B cell (primary cell): Measurements from ENCODE around the gene TLCD3B. TPM values are rescaled to one million over a fixed set of nuclear protein-coding genes. Genes with fewer than 3 reads are reported as not detected.

Experiments used
- ATAC-seq: fragments of 200-7000 bp; cut with Tn5 transposase; one replicate; pipeline ENCODE4 v1.10.0; 2021; ENCODE audit warnings: low read depth, mild to moderate bottlenecking, moderate number of reproducible peaks, moderate library complexity
- CTCF ChIA-PET: fragments of 350-600 bp; sonication (Branson Sonifier 250); formaldehyde crosslinking; loops from one replicate; lab custom pipeline; 2021; ENCODE audit warnings: antibody characterized with exemption, inconsistent platforms; lab: Charles Lee
- POLR2A ChIA-PET: fragments of 350-600 bp; sonication (Branson Sonifier 250); formaldehyde crosslinking; loops from one replicate; lab custom pipeline; 2021; ENCODE audit warnings: antibody characterized with exemption; lab: Charles Lee
- DNase-seq: peaks from one replicate; pipeline ENCODE4 v3.0.0; 2013
- H2AFZ ChIP-seq: 2 replicates; pipeline ENCODE4 v1.6.1; 2012; ENCODE audit warnings: mild to moderate bottlenecking, low read depth, low read length; ENCODE audit not compliant: insufficient read depth, poor library complexity, severe bottlenecking
- H3K27ac ChIP-seq, 2 donors: 1 replicate in 1 of 2; 2 replicates in 1 of 2; pipeline ENCODE4 v1.5.1; 2012 to 2013; ENCODE audit warnings: low read length in 2 of 2, mild to moderate bottlenecking in 2 of 2, moderate library complexity in 1 of 2
- H3K27me3 ChIP-seq, 4 experiments: fragments of 200-600 bp in 1 of 4; sonication (generic) in 1 of 4; replicated peaks in 1 of 4; 1 replicate in 2 of 4; 2 replicates in 2 of 4; pipeline versions ENCODE4 v1.6.1 to v1.7.0; 2013 to 2016; ENCODE audit warnings: low read length in 3 of 4, mild to moderate bottlenecking in 2 of 4, mixed read lengths in 1 of 4, moderate library complexity in 1 of 4; ENCODE audit not compliant: insufficient read depth in 4 of 4, control insufficient read depth in 3 of 4; ENCODE audit errors: control extremely low read depth in 1 of 4
- H3K36me3 ChIP-seq, 2 experiments: replicated peaks in 1 of 2; 1 replicate in 1 of 2; 2 replicates in 1 of 2; pipeline versions ENCODE4 v1.6.1 to v1.7.1; 2013; ENCODE audit warnings: low read length in 1 of 2; ENCODE audit not compliant: insufficient read depth in 2 of 2, control insufficient read depth in 1 of 2; ENCODE audit errors: control extremely low read depth in 1 of 2, extremely low read depth in 1 of 2
- H3K4me1 ChIP-seq, 2 donors: fragments of 200-600 bp in 1 of 2; sonication (generic) in 1 of 2; 1 replicate in 1 of 2; 2 replicates in 1 of 2; pipeline versions ENCODE4 v1.5.1 to v1.6.1; 2013 to 2017; ENCODE audit warnings: low read length in 2 of 2; ENCODE audit not compliant: control insufficient read depth in 2 of 2, insufficient read depth in 2 of 2
- H3K4me2 ChIP-seq: replicated peaks from 2 replicates; pipeline ENCODE3; 2012; ENCODE audit warnings: mild to moderate bottlenecking, low read depth, low read length; ENCODE audit not compliant: poor library complexity, severe bottlenecking
- H3K4me3 ChIP-seq, 5 experiments: fragments of 200-600 bp in 1 of 5; sonication (generic) in 1 of 5; 1 replicate in 3 of 5; 2 replicates in 2 of 5; pipeline versions ENCODE4 v1.5.1 to v1.7.0; 2011 to 2016; ENCODE audit warnings: low read length in 4 of 5, mild to moderate bottlenecking in 4 of 5, low read depth in 2 of 5, control low read depth in 1 of 5, moderate library complexity in 1 of 5; ENCODE audit not compliant: insufficient read depth in 1 of 5; ENCODE audit errors: control extremely low read depth in 1 of 5, extremely low read depth in 1 of 5
- H3K79me2 ChIP-seq: fragments of 200-600 bp; sonication (generic); one replicate; pipeline ENCODE4 v1.6.0; 2016; ENCODE audit warnings: low read length; ENCODE audit not compliant: control insufficient read depth, insufficient read depth
- H3K9ac ChIP-seq: fragments of 200-600 bp; sonication (generic); 2 replicates; pipeline ENCODE4 v1.6.1; 2017; ENCODE audit warnings: mild to moderate bottlenecking, low read length, moderate library complexity
- H3K9me3 ChIP-seq, 3 donors: one replicate each; pipeline versions ENCODE4 v1.6.1 to v1.7.1; 2013; ENCODE audit warnings: low read length in 2 of 3; ENCODE audit not compliant: control insufficient read depth in 2 of 3, insufficient read depth in 1 of 3; ENCODE audit errors: control extremely low read depth in 1 of 3
- H4K20me1 ChIP-seq: 2 replicates; pipeline ENCODE4 v1.6.0; 2012; ENCODE audit warnings: mild to moderate bottlenecking, low read length; ENCODE audit not compliant: insufficient read depth, control insufficient read depth, poor library complexity, severe bottlenecking
- H3K27ac Mint-ChIP-seq: one replicate; pipeline ENCODE4 v1.8.0; 2021; ENCODE audit warnings: mixed read lengths
- H3K27me3 Mint-ChIP-seq: one replicate; pipeline ENCODE4 v1.8.0; 2021; ENCODE audit warnings: mixed read lengths
- H3K4me1 Mint-ChIP-seq: one replicate; pipeline ENCODE4 v1.8.0; 2021; ENCODE audit warnings: mixed read lengths
- H3K4me3 Mint-ChIP-seq: one replicate; pipeline ENCODE4 v1.8.0; 2021; ENCODE audit warnings: mixed read lengths
- H3K9me3 Mint-ChIP-seq: one replicate; pipeline ENCODE4 v1.8.0; 2022; ENCODE audit warnings: mixed read lengths; ENCODE audit not compliant: insufficient read depth
- CTCF ChIP-seq: fragments of 200-600 bp; IDR thresholded peaks from one replicate; pipeline ENCODE4 v1.8.0; 2022; ENCODE audit warnings: antibody characterized with exemption, mild to moderate bottlenecking
- EZH2 ChIP-seq: IDR thresholded peaks from 2 replicates; pipeline ENCODE4 v1.6.1; 2012; ENCODE audit warnings: borderline replicate concordance, low read depth, mild to moderate bottlenecking, moderate library complexity, low read length; ENCODE audit not compliant: insufficient read depth, poor library complexity, severe bottlenecking
- WGBS: methylation state at CpG from one replicate; pipeline ENCODE4 v1.1.5; 2013; ENCODE audit warnings: missing lambda C conversion rate; ENCODE audit not compliant: insufficient coverage; 5-methylcytosine and 5-hydroxymethylcytosine counted together
- intact Hi-C: fragments of 100-400 bp; cut with micrococcal nuclease; formaldehyde crosslinking; loops from one replicate; pipeline ENCODE4 v1.10.0; 2022
- polyA plus RNA-seq: library from polyadenylated mRNA; depleted of rRNA; stranded (reverse); fragments of >200 nt; gene quantifications from 2 replicates; pipeline ENCODE4 v1.2.3, GENCODE V29; 2012
- total RNA-seq, 2 donors: library from RNA; stranded (reverse); fragments of 120-200 nt in 1 of 2; gene quantifications; 1 replicate in 1 of 2; 2 replicates in 1 of 2; pipeline versions ENCODE4 v1.2.3 to v1.2.4, GENCODE V29; 2013 to 2022

The TLCD3B gene
- total and polyA plus RNA-seq, 2 donors (not counting 1 experiment from before 2014, with no cell fraction given) = not detected

GRCh38 chr16:30051518-30051917 is 20.4 kb upstream of the TLCD3B start:
- peak overlapping the region; percentile 56 for H3K27ac Mint-ChIP-seq
- H2AFZ ChIP-seq = no peak overlapping the region
- H3K9me3 Mint-ChIP-seq = no peaks in the 10 kb centered on the region
- H3K4me3 Mint-ChIP-seq = peak overlapping the region; percentile 71
- no peak for ATAC-seq
- no peaks in the 10 kb centered on the region for H3K27me3 Mint-ChIP-seq
- DNase-seq = no peak
- peaks cover 13% of the 10 kb centered on the region for H3K4me1 Mint-ChIP-seq
- no peaks in the 10 kb centered on the region for H4K20me1 ChIP-seq
- no peak overlapping the region for H3K4me3 ChIP-seq
- TF ChIP-seq CTCF (no peak), EZH2 (no peak)
- H3K79me2 ChIP-seq = peaks cover 3% of the 10 kb centered on the region
- no peaks in the 10 kb centered on the region for H3K9me3 ChIP-seq
- H3K4me2 ChIP-seq = no peak overlapping the region
- intact Hi-C loops = no loop called here
- H3K27me3 ChIP-seq = peaks cover 0 to 3% (median 0%) of the 10 kb centered on the region in 4 experiments
- H3K27ac ChIP-seq = no peak overlapping the region
- POLR2A ChIA-PET = interaction anchor here (0.7 to 1.1 kb wide), 2 partner anchors 14 to 41 kb away, joined by 4 to 6 read pairs; partner anchors contain the start of gene ALDOA
- CTCF ChIA-PET = interaction anchor here (0.5 to 0.7 kb wide), 2 partner anchors 91 to 856 kb away, joined by 3 to 4 read pairs; no protein-coding TSS in a partner anchor
- H3K9ac ChIP-seq = no peak overlapping the region
- peaks cover 5 to 12% of the 10 kb centered on the region in 2 donors for H3K4me1 ChIP-seq
- no peaks in the 10 kb centered on the region for H3K36me3 ChIP-seq
- 94% methylated on average over 3 of the region's 3 CpGs for WGBS

- ATAC-seq (no peak), DNase-seq (no peak)
- Mint-ChIP-seq H3K27me3 (peaks cover 7% of the 10 kb centered on the region), H3K27ac (no peak overlapping the region), H3K4me1 (peaks cover 13% of the 10 kb centered on the region), H3K9me3 (no peaks in the 10 kb centered on the region), H3K4me3 (no peak overlapping the region)
- CTCF ChIA-PET = interaction anchor here (1.0 to 1.1 kb wide), 2 partner anchors 42 to 360 kb away, joined by 3 to 4 read pairs; partner anchors contain the start of gene TBX6
- intact Hi-C loops = no loop called here
- H3K4me2 ChIP-seq = no peak overlapping the region
- H2AFZ ChIP-seq = no peak overlapping the region
- TF ChIP-seq EZH2 (no peak), CTCF (no peak)
- no peak overlapping the region for H3K27ac ChIP-seq
- no peaks in the 10 kb centered on the region for H4K20me1 ChIP-seq
- POLR2A ChIA-PET = no interaction called here
- no peak overlapping the region for H3K9ac ChIP-seq
- 98% methylated on average over 7 of the region's 8 CpGs for WGBS
- H3K9me3 ChIP-seq = no peaks in the 10 kb centered on the region
- peaks cover 5 to 12% of the 10 kb centered on the region in 2 donors for H3K4me1 ChIP-seq
- H3K36me3 ChIP-seq = no peaks in the 10 kb centered on the region
- no peak overlapping the region for H3K4me3 ChIP-seq
- peaks cover 3% of the 10 kb centered on the region for H3K79me2 ChIP-seq
- H3K27me3 ChIP-seq = peaks cover 0 to 5% (median 1%) of the 10 kb centered on the region in 4 experiments
Observed at GRCh38 chr16:30049871-30050270, 18.8 kb upstream of the TLCD3B start.
